HCT116 (cell line): ENCODE data around the gene CDYL2. TPM values are rescaled to one million over a fixed set of nuclear protein-coding genes. Genes with fewer than 3 reads are reported as not detected.

Source experiments
- ATAC-seq: fragments of 200-7000 bp; cut with Tn5 transposase; 2 replicates; pipeline ENCODE4 v1.9.1; 2020; ENCODE audit warnings: mild to moderate bottlenecking, moderate library complexity
- BruUV-seq: library from RNA; stranded (reverse); fragments of 400-500 nt; replicated peaks from 2 replicates; lab custom pipeline; 2021; lab: Mats Ljungman, UMichigan
- CTCF ChIA-PET: fragments of 300-600 bp; sonication (Branson Sonifier 250); formaldehyde crosslinking; loops from one replicate; lab custom pipeline; 2021; ENCODE audit warnings: antibody characterized with exemption; lab: Charles Lee
- POLR2A ChIA-PET: fragments of 300-600, 350-600 bp; sonication (Branson Sonifier 250); formaldehyde crosslinking; loops from one replicate; lab custom pipeline; 2021; ENCODE audit warnings: antibody characterized with exemption; lab: Charles Lee
- RAD21 ChIA-PET, 2 experiments: fragments of 300-600 bp; sonication (Branson Sonifier 250); formaldehyde crosslinking; loops; one replicate each; lab custom pipeline; 2023; ENCODE audit warnings: low total read pairs in 2 of 2; ENCODE audit not compliant: uncharacterized antibody in 2 of 2, unreplicated experiment in 2 of 2, low non-redundant PET in 1 of 2; lab: Charles Lee
- DNase-seq: peaks from one replicate; pipeline ENCODE4 v3.0.0-alpha.2; 2010; ENCODE audit warnings: low read depth, low spot score
- H2AFZ ChIP-seq: fragments of 200-600 bp; shearing (Covaris generic), sonication (generic); 2 replicates; pipeline ENCODE4 v1.6.1; 2017; ENCODE audit warnings: low read depth, mixed run types, mixed read lengths, antibody characterized with exemption, low read length; ENCODE audit not compliant: poor library complexity, severe bottlenecking
- H3K27ac ChIP-seq: 2 replicates; pipeline ENCODE4 v1.5.1; 2012; ENCODE audit warnings: low read depth, low read length
- H3K27me3 ChIP-seq: fragments of 200-600 bp; sonication (generic); 2 replicates; pipeline ENCODE4 v1.6.1; 2016; ENCODE audit warnings: mixed run types, low read length, mixed read lengths; ENCODE audit not compliant: insufficient read depth
- H3K36me3 ChIP-seq, 2 experiments: fragments of 200-500 bp in 1 of 2; fragments of 200-600 bp in 1 of 2; sonication (Bioruptor generic) in 1 of 2; sonication (generic) in 1 of 2; 2 replicates each; pipeline versions ENCODE4 v1.5.1 to v1.6.1; 2014 to 2016; ENCODE audit warnings: low read length in 2 of 2, inconsistent platforms in 1 of 2, mixed read lengths in 1 of 2, mixed run types in 1 of 2; ENCODE audit not compliant: insufficient read depth in 2 of 2, control insufficient read depth in 1 of 2
- H3K4me1 ChIP-seq, 2 experiments: fragments of 200-600 bp in 1 of 2; sonication (generic) in 1 of 2; 2 replicates each; pipeline versions ENCODE4 v1.5.1 to v1.6.1; 2012 to 2017; ENCODE audit warnings: low read length in 2 of 2, inconsistent platforms in 1 of 2, mild to moderate bottlenecking in 1 of 2, mixed read lengths in 1 of 2, mixed run types in 1 of 2, moderate library complexity in 1 of 2; ENCODE audit not compliant: insufficient read depth in 2 of 2, control insufficient read depth in 1 of 2
- H3K4me2 ChIP-seq: fragments of 200-600 bp; sonication (generic); 2 replicates; pipeline ENCODE4 v1.6.1; 2017; ENCODE audit warnings: mixed run types, low read length, mixed read lengths
- H3K4me3 ChIP-seq, 2 experiments: fragments of 200-600 bp in 1 of 2; sonication (generic) in 1 of 2; replicated peaks in 1 of 2; 2 replicates each; pipeline ENCODE4 v1.5.1; 2011 to 2016; ENCODE audit warnings: low read length in 2 of 2, control low read depth in 1 of 2, low read depth in 1 of 2, mild to moderate bottlenecking in 1 of 2, mixed read lengths in 1 of 2, mixed run types in 1 of 2
- H3K79me2 ChIP-seq: fragments of 200-600 bp; sonication (generic); 2 replicates; pipeline ENCODE4 v1.6.1; 2017; ENCODE audit warnings: mild to moderate bottlenecking, mixed run types, low read length, moderate library complexity, mixed read lengths; ENCODE audit not compliant: insufficient read depth
- H3K9ac ChIP-seq: fragments of 200-600 bp; sonication (generic); 2 replicates; pipeline ENCODE4 v1.6.1; 2016; ENCODE audit warnings: low read length, mixed read lengths
- H3K9me2 ChIP-seq: fragments of 200-600 bp; sonication (generic), shearing (Covaris generic); 2 replicates; pipeline ENCODE4 v1.6.1; 2017; ENCODE audit warnings: mixed run types, mild to moderate bottlenecking, moderate library complexity; ENCODE audit not compliant: insufficient read depth
- H3K9me3 ChIP-seq, 2 experiments: fragments of 200-500 bp in 1 of 2; fragments of 200-600 bp in 1 of 2; sonication (Bioruptor generic) in 1 of 2; sonication (generic) in 1 of 2; 2 replicates each; pipeline ENCODE4 v1.6.1; 2014 to 2017; ENCODE audit warnings: low read length in 2 of 2, mixed read lengths in 2 of 2, inconsistent platforms in 1 of 2, low read depth in 1 of 2, mild to moderate bottlenecking in 1 of 2, mixed run types in 1 of 2, moderate library complexity in 1 of 2; ENCODE audit not compliant: control insufficient read depth in 1 of 2, insufficient read depth in 1 of 2
- H4K20me1 ChIP-seq: fragments of 200-600 bp; sonication (generic), shearing (Covaris generic); 2 replicates; pipeline ENCODE4 v1.6.1; 2017; ENCODE audit warnings: mixed run types, mild to moderate bottlenecking, moderate library complexity; ENCODE audit not compliant: insufficient read depth
- CBX3 ChIP-seq: IDR thresholded peaks from 2 replicates; pipeline ENCODE4 v1.6.1; 2012; ENCODE audit warnings: low read depth
- CEBPB ChIP-seq: IDR thresholded peaks from 2 replicates; pipeline ENCODE4 v1.6.1; 2012; ENCODE audit warnings: low read depth
- CTCF ChIP-seq, 3 experiments: fragments of 200-600 bp in 1 of 3; sonication (generic) in 1 of 3; IDR thresholded peaks in 2 of 3; conservative IDR thresholded peaks in 1 of 3; 2 replicates each; pipeline ENCODE4 v1.5.1; 2012 to 2017; ENCODE audit warnings: low read depth in 2 of 3, low read length in 2 of 3, antibody characterized with exemption in 1 of 3, borderline replicate concordance in 1 of 3, control low read depth in 1 of 3, mild to moderate bottlenecking in 1 of 3, mixed read lengths in 1 of 3, mixed run types in 1 of 3, moderate library complexity in 1 of 3; ENCODE audit not compliant: insufficient read depth in 1 of 3
- EGR1 ChIP-seq: IDR thresholded peaks from 2 replicates; pipeline ENCODE4 v1.6.1; 2012; ENCODE audit warnings: low read depth
- EZH2 ChIP-seq: fragments of 200-600 bp; sonication (generic); IDR thresholded peaks from 2 replicates; pipeline ENCODE4 v1.6.1; 2017; ENCODE audit warnings: antibody characterized with exemption, mixed run types
- FOSL1 ChIP-seq: IDR thresholded peaks from 2 replicates; pipeline ENCODE4 v1.6.1; 2012; ENCODE audit warnings: low read depth
- JUND ChIP-seq: IDR thresholded peaks from 2 replicates; pipeline ENCODE4 v1.6.1; 2012
- POLR2AphosphoS5 ChIP-seq: IDR thresholded peaks from 2 replicates; pipeline ENCODE4 v1.6.1; 2011; ENCODE audit warnings: mild to moderate bottlenecking, low read depth, low read length, moderate library complexity
- SIN3A ChIP-seq: IDR thresholded peaks from 2 replicates; pipeline ENCODE4 v1.6.1; 2012; ENCODE audit warnings: low read depth
- SP1 ChIP-seq: IDR thresholded peaks from 2 replicates; pipeline ENCODE4 v1.6.1; 2012; ENCODE audit warnings: low read depth
- SRF ChIP-seq: IDR thresholded peaks from 2 replicates; pipeline ENCODE4 v1.6.1; 2012; ENCODE audit warnings: low read depth
- TCF7L2 ChIP-seq: IDR thresholded peaks from 2 replicates; pipeline ENCODE4 v1.7.0; 2011; ENCODE audit warnings: borderline replicate concordance, inconsistent platforms; ENCODE audit not compliant: insufficient read depth, insufficient read length; ENCODE audit errors: extremely low read depth
- YY1 ChIP-seq: IDR thresholded peaks from 2 replicates; pipeline ENCODE4 v1.6.1; 2011; ENCODE audit warnings: low read length, low read depth, moderate library complexity, mild to moderate bottlenecking; ENCODE audit not compliant: insufficient replicate concordance; ENCODE audit errors: extremely low read depth
- ZFX ChIP-seq: fragments of 450-650 bp; IDR thresholded peaks from 2 replicates; pipeline ENCODE4 v1.6.1; 2017
- intact Hi-C: fragments of 100-400 bp; cut with micrococcal nuclease; formaldehyde crosslinking; loops from 2 replicates; pipeline ENCODE4 v1.10.0; 2022
- total RNA-seq: library from RNA; stranded (reverse); gene quantifications from one replicate; pipeline ENCODE4 v1.2.1, GENCODE V29; 2021; ENCODE audit not compliant: unreplicated experiment
- TF ChIP-seq, protein P1 (sequence below): IDR thresholded peaks from 2 replicates; pipeline ENCODE4 v1.6.1; 2012
- TF ChIP-seq, protein P2 (sequence below): IDR thresholded peaks from 2 replicates; pipeline ENCODE4 v1.6.1; 2012
- TF ChIP-seq, protein P3 (sequence below): IDR thresholded peaks from 2 replicates; pipeline ENCODE4 v1.6.1; 2012; ENCODE audit warnings: low read depth
- TF ChIP-seq, protein P4 (sequence below): IDR thresholded peaks from 2 replicates; pipeline ENCODE4 v1.6.1; 2011; ENCODE audit warnings: mild to moderate bottlenecking, low read length, moderate library complexity; ENCODE audit not compliant: insufficient replicate concordance; ENCODE audit errors: extremely low read depth

The CDYL2 gene
- total RNA-seq, 1 experiment from 2014 or later: 0.10 TPM

DNA sequence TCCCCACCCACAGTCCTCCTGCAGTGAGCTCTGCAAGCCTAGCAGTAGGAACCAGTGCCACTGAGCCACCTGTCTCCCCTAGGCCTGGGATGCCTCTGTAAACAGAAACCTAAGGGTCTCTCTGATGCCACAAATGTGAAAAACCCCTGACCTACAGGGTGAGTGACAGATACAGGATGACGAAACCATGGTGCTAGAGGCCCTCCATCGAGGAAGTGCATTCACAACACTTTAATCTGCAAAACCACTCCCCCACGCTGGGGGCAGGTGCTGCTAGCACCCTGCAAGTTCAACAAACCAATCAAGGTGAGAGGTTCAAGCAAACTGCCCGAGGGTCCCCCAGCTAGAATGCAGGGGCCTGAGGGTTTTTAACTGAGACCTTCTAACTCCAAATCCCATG, 59.5 kb downstream of the CDYL2 start (continued):
- no peak for TF ChIP-seq YY1
- TF ChIP-seq, all 23 proteins: peak for 0

DNA sequence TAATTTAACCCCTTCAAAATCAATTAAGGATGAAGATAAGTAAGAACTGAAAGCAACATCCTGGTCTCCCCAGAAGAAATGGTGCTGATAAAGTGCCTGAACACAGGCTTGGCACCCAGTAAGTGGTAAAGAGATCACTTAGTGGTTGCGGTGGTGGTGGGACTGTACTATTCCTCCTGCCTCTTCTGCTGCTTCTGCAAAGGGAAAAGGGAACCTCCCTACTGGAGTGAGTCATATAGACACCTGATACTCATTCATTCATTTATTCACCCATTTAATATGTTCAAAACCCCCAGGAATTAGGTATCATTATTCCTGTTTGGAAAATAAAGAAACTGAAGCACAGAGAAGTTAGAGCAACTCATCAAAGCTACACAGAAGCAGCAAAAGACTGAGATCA, 60.6 kb downstream of the CDYL2 start:
- Histone ChIP-seq H3K27me3 (no peaks in the 10 kb centered on the region), H3K27ac (no peak overlapping the region), H3K9ac (no peak overlapping the region), H2AFZ (no peak overlapping the region), H3K4me2 (no peak overlapping the region), H3K9me3 (no peaks in the 10 kb centered on the region; a peak in 1 of 4 replicates), H3K36me3 (no peaks in the 10 kb centered on the region), H4K20me1 (no peaks in the 10 kb centered on the region), H3K4me1 (no peaks in the 10 kb centered on the region), H3K4me3 (no peak overlapping the region), H3K9me2 (no peaks in the 10 kb centered on the region), H3K79me2 (no peaks in the 10 kb centered on the region)
- intact Hi-C loops: no loop called here
- RAD21 ChIA-PET: no interaction called here
- POLR2A ChIA-PET: no interaction called here
- no peak for TF ChIP-seq ZFX
- TF ChIP-seq SIN3A: no peak
- TF ChIP-seq CBX3: no peak
- TF ChIP-seq, protein P1, sequence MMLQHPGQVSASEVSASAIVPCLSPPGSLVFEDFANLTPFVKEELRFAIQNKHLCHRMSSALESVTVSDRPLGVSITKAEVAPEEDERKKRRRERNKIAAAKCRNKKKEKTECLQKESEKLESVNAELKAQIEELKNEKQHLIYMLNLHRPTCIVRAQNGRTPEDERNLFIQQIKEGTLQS: no peak
- no peak for TF ChIP-seq POLR2AphosphoS5
- TF ChIP-seq, protein P2, sequence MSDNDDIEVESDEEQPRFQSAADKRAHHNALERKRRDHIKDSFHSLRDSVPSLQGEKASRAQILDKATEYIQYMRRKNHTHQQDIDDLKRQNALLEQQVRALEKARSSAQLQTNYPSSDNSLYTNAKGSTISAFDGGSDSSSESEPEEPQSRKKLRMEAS: no peak
- TF ChIP-seq CEBPB: no peak
- no peak for TF ChIP-seq CTCF (IDR thresholded peaks at IDR 0.05 in 2 of 3, conservative IDR thresholded peaks at IDR 0.05 in 1 of 3; ENCODE audit: borderline replicate concordance in 1 of 3, insufficient read depth in 1 of 3, low read depth in 2 of 3, low read length in 2 of 3)
- no peak for TF ChIP-seq EGR1
- no peak for TF ChIP-seq FOSL1
- TF ChIP-seq JUND: no peak
- no peak for TF ChIP-seq SP1
- TF ChIP-seq, protein P3, sequence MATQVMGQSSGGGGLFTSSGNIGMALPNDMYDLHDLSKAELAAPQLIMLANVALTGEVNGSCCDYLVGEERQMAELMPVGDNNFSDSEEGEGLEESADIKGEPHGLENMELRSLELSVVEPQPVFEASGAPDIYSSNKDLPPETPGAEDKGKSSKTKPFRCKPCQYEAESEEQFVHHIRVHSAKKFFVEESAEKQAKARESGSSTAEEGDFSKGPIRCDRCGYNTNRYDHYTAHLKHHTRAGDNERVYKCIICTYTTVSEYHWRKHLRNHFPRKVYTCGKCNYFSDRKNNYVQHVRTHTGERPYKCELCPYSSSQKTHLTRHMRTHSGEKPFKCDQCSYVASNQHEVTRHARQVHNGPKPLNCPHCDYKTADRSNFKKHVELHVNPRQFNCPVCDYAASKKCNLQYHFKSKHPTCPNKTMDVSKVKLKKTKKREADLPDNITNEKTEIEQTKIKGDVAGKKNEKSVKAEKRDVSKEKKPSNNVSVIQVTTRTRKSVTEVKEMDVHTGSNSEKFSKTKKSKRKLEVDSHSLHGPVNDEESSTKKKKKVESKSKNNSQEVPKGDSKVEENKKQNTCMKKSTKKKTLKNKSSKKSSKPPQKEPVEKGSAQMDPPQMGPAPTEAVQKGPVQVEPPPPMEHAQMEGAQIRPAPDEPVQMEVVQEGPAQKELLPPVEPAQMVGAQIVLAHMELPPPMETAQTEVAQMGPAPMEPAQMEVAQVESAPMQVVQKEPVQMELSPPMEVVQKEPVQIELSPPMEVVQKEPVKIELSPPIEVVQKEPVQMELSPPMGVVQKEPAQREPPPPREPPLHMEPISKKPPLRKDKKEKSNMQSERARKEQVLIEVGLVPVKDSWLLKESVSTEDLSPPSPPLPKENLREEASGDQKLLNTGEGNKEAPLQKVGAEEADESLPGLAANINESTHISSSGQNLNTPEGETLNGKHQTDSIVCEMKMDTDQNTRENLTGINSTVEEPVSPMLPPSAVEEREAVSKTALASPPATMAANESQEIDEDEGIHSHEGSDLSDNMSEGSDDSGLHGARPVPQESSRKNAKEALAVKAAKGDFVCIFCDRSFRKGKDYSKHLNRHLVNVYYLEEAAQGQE: no peak
- TF ChIP-seq YY1: no peak
- TF ChIP-seq, protein P4, sequence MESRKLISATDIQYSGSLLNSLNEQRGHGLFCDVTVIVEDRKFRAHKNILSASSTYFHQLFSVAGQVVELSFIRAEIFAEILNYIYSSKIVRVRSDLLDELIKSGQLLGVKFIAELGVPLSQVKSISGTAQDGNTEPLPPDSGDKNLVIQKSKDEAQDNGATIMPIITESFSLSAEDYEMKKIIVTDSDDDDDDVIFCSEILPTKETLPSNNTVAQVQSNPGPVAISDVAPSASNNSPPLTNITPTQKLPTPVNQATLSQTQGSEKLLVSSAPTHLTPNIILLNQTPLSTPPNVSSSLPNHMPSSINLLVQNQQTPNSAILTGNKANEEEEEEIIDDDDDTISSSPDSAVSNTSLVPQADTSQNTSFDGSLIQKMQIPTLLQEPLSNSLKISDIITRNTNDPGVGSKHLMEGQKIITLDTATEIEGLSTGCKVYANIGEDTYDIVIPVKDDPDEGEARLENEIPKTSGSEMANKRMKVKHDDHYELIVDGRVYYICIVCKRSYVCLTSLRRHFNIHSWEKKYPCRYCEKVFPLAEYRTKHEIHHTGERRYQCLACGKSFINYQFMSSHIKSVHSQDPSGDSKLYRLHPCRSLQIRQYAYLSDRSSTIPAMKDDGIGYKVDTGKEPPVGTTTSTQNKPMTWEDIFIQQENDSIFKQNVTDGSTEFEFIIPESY: no peak
- TF ChIP-seq TCF7L2: no peak
- TF ChIP-seq SRF: no peak
- TF ChIP-seq EZH2: no peak
- ATAC-seq (no peak), DNase-seq (no peak)
- CTCF ChIA-PET: no interaction called here
- no TSS peak for BruUV-seq
